Breast epithelium (tissue), 3 donors: ENCODE measurements around the gene IL26.

Source experiments
- CTCF ChIP-seq, 3 donors: fragments of 450-650 bp; IDR thresholded peaks; one replicate each; pipeline ENCODE4 v1.5.1; 2016 to 2017; ENCODE audit warnings: antibody characterized with exemption in 3 of 3, mild to moderate bottlenecking in 3 of 3, moderate library complexity in 3 of 3
- POLR2A ChIP-seq: fragments of 450-650 bp; IDR thresholded peaks from one replicate; pipeline ENCODE4 v1.6.1; 2016; ENCODE audit warnings: antibody characterized with exemption, mild to moderate bottlenecking, moderate library complexity
- POLR2AphosphoS5 ChIP-seq, 3 donors: sonication (generic); formaldehyde crosslinking; IDR thresholded peaks; one replicate each; pipeline ENCODE4 v1.6.1; 2017; ENCODE audit warnings: antibody characterized with exemption in 3 of 3

- TF ChIP-seq POLR2A (no peak), CTCF (IDR thresholded peaks at IDR 0.05) (no peak), POLR2AphosphoS5 (IDR thresholded peaks at IDR 0.05) (no peak)
Observed at GRCh38 chr12:68229956-68230355, 4.3 kb upstream of the IL26 start.
